SK-N-SH (cell line): ENCODE results near the gene TBXAS1. TPM values are rescaled to one million over a fixed set of nuclear protein-coding genes. Genes with fewer than 3 reads are reported as not detected.

Source experiments
- CTCF ChIA-PET: fragments of 300-600, 350-600 bp; formaldehyde crosslinking; extraction: SDS; loops from one replicate; lab custom pipeline; 2021; lab: Yijun Ruan, JAX
- POLR2A ChIA-PET: fragments of 350-600 bp; sonication (Branson Sonifier 250); formaldehyde crosslinking; extraction: SDS; loops from one replicate; lab custom pipeline; 2020; ENCODE audit warnings: antibody characterized with exemption, inconsistent platforms; lab: Yijun Ruan, JAX
- DNase-seq: peaks from one replicate; pipeline ENCODE4 v3.0.0; 2012
- H2AFZ ChIP-seq: fragments of 200-600 bp; sonication (generic); 2 replicates; pipeline ENCODE4 v1.8.1; 2016; ENCODE audit warnings: antibody characterized with exemption, mild to moderate bottlenecking, low read depth
- H3F3A ChIP-seq: fragments of 200-600 bp; sonication (generic); replicated peaks from 2 replicates; pipeline ENCODE3; 2016; ENCODE audit warnings: antibody characterized with exemption, mild to moderate bottlenecking; ENCODE audit not compliant: insufficient read depth
- H3K27ac ChIP-seq, 2 experiments: fragments of 200-500 bp in 1 of 2; fragments of 200-600 bp in 1 of 2; sonication (Bioruptor generic) in 1 of 2; sonication (generic), shearing (Covaris generic) in 1 of 2; 2 replicates each; pipeline versions ENCODE4 v1.5.1 to v1.6.1; 2014 to 2016; ENCODE audit warnings: low read depth in 2 of 2, inconsistent platforms in 1 of 2, low read length in 1 of 2, mild to moderate bottlenecking in 1 of 2, mixed read lengths in 1 of 2
- H3K27me3 ChIP-seq: fragments of 200-600 bp; sonication (generic), shearing (Covaris generic); 2 replicates; pipeline ENCODE4 v1.6.1; 2016; ENCODE audit warnings: mixed run types; ENCODE audit not compliant: insufficient read depth
- H3K36me3 ChIP-seq, 2 experiments: fragments of 200-500 bp in 1 of 2; fragments of 200-600 bp in 1 of 2; sonication (Bioruptor generic) in 1 of 2; sonication (generic) in 1 of 2; replicated peaks in 1 of 2; 2 replicates each; pipeline versions ENCODE3 to v1.5.1; 2014 to 2016; ENCODE audit warnings: low read length in 1 of 2, mild to moderate bottlenecking in 1 of 2; ENCODE audit not compliant: insufficient read depth in 2 of 2, control insufficient read depth in 1 of 2
- H3K4me1 ChIP-seq, 2 experiments: fragments of 200-500 bp in 1 of 2; fragments of 200-600 bp in 1 of 2; sonication (Bioruptor generic) in 1 of 2; sonication (generic), shearing (Covaris generic) in 1 of 2; 2 replicates each; pipeline versions ENCODE4 v1.5.1 to v1.6.1; 2014 to 2016; ENCODE audit warnings: low read depth in 1 of 2, low read length in 1 of 2, mixed run types in 1 of 2; ENCODE audit not compliant: insufficient read depth in 2 of 2, control insufficient read depth in 1 of 2
- H3K4me2 ChIP-seq: fragments of 200-600 bp; sonication (generic), shearing (Covaris generic); 2 replicates; pipeline ENCODE4 v1.6.1; 2017; ENCODE audit warnings: mixed run types
- H3K4me3 ChIP-seq, 2 experiments: fragments of 200-500 bp in 1 of 2; fragments of 200-600 bp in 1 of 2; sonication (Bioruptor generic) in 1 of 2; sonication (generic), shearing (Covaris generic) in 1 of 2; 2 replicates each; pipeline versions ENCODE4 v1.5.1 to v1.8.1; 2014 to 2016; ENCODE audit warnings: low read depth in 2 of 2, inconsistent platforms in 1 of 2, low read length in 1 of 2, mild to moderate bottlenecking in 1 of 2, mixed read lengths in 1 of 2, moderate library complexity in 1 of 2
- H3K79me2 ChIP-seq: fragments of 200-600 bp; sonication (generic); 2 replicates; pipeline ENCODE4 v1.8.1; 2017; ENCODE audit warnings: mild to moderate bottlenecking; ENCODE audit not compliant: insufficient read depth
- H3K9ac ChIP-seq: fragments of 200-600 bp; sonication (generic); 2 replicates; pipeline ENCODE4 v1.6.1; 2017; ENCODE audit warnings: mixed run types
- H3K9me2 ChIP-seq: fragments of 200-600 bp; sonication (generic); 2 replicates; pipeline ENCODE4 v1.6.1; 2017; ENCODE audit warnings: mixed run types
- H3K9me3 ChIP-seq: fragments of 200-600 bp; sonication (generic); 2 replicates; pipeline ENCODE4 v1.6.1; 2017; ENCODE audit warnings: mixed run types, mild to moderate bottlenecking, moderate library complexity
- H4K20me1 ChIP-seq: fragments of 200-600 bp; sonication (generic); 2 replicates; pipeline ENCODE4 v1.6.1; 2017; ENCODE audit warnings: mild to moderate bottlenecking, mixed run types; ENCODE audit not compliant: insufficient read depth
- CHD2 ChIP-seq: fragments of 150-350 bp; IDR thresholded peaks from 2 replicates; pipeline ENCODE4 v1.6.1; 2018; ENCODE audit warnings: low read length; ENCODE audit not compliant: partially characterized antibody
- ELF1 ChIP-seq: IDR thresholded peaks from 2 replicates; pipeline ENCODE4 v1.4.0; 2012
- FOSL2 ChIP-seq: IDR thresholded peaks from 2 replicates; pipeline ENCODE4 v1.4.0; 2012; ENCODE audit warnings: low read depth, mild to moderate bottlenecking, moderate library complexity, borderline replicate concordance
- FOXJ3 ChIP-seq: sonication (generic); formaldehyde crosslinking; IDR thresholded peaks from 2 replicates; pipeline ENCODE4 v1.5.1; 2020; ENCODE audit warnings: mild to moderate bottlenecking, missing genetic modification reagents
- MEF2A ChIP-seq: IDR thresholded peaks from 2 replicates; pipeline ENCODE4 v1.4.0; 2012; ENCODE audit warnings: low read depth, borderline replicate concordance
- MXI1 ChIP-seq: IDR thresholded peaks from 2 replicates; pipeline ENCODE4 v1.6.1; 2012; ENCODE audit warnings: mild to moderate bottlenecking, low read depth, low read length, improper control_type of control experiment
- NFIC ChIP-seq: IDR thresholded peaks from 2 replicates; pipeline ENCODE4 v1.4.0; 2012; ENCODE audit warnings: borderline replicate concordance
- NRF1 ChIP-seq: IDR thresholded peaks from 2 replicates; pipeline ENCODE4 v1.6.1; 2012; ENCODE audit warnings: low read depth, mild to moderate bottlenecking, low read length
- RCOR1 ChIP-seq: fragments of 150-350 bp; IDR thresholded peaks from 2 replicates; pipeline ENCODE4 v1.6.1; 2017; ENCODE audit warnings: antibody characterized with exemption, low read length
- RXRA ChIP-seq: IDR thresholded peaks from 2 replicates; pipeline ENCODE4 v1.4.0; 2012; ENCODE audit warnings: low read depth, mild to moderate bottlenecking, borderline replicate concordance
- SIN3A ChIP-seq: IDR thresholded peaks from 2 replicates; pipeline ENCODE4 v1.6.1; 2012; ENCODE audit warnings: low read depth, mild to moderate bottlenecking, low read length, moderate library complexity, borderline replicate concordance
- SMC3 ChIP-seq: IDR thresholded peaks from 2 replicates; pipeline ENCODE4 v1.6.1; 2012; ENCODE audit warnings: low read depth, low read length, improper control_type of control experiment
- TCF12 ChIP-seq: IDR thresholded peaks from 2 replicates; pipeline ENCODE4 v1.4.0; 2012
- TEAD4 ChIP-seq: IDR thresholded peaks from 2 replicates; pipeline ENCODE4 v1.4.0; 2012; ENCODE audit warnings: mild to moderate bottlenecking, borderline replicate concordance; ENCODE audit not compliant: insufficient read depth
- WGBS: methylation state at CpG from one replicate; pipeline ENCODE4 v1.1.6; 2017; ENCODE audit warnings: low lambda C conversion rate; 5-methylcytosine and 5-hydroxymethylcytosine counted together
- polyA plus RNA-seq, 3 experiments: library from polyadenylated mRNA; depleted of rRNA; stranded (reverse); fragments of >200 nt; gene quantifications; 2 replicates each; pipeline ENCODE4 v1.2.3, GENCODE V29; 2012
- TF ChIP-seq, protein P1 (sequence below): IDR thresholded peaks from 2 replicates; pipeline ENCODE4 v1.4.0; 2012; ENCODE audit warnings: low read depth, borderline replicate concordance
- TF ChIP-seq, protein P2 (sequence below): IDR thresholded peaks from 2 replicates; pipeline ENCODE4; 2012
- TF ChIP-seq, protein P3 (sequence below): IDR thresholded peaks from 2 replicates; pipeline ENCODE4 v1.6.1; 2012; ENCODE audit warnings: mild to moderate bottlenecking, low read depth, low read length, moderate library complexity

Gene TBXAS1
- polyA plus RNA-seq, 1 of the 3 experiments (the other 2 are of a cell fraction): 4.4 TPM

DNA sequence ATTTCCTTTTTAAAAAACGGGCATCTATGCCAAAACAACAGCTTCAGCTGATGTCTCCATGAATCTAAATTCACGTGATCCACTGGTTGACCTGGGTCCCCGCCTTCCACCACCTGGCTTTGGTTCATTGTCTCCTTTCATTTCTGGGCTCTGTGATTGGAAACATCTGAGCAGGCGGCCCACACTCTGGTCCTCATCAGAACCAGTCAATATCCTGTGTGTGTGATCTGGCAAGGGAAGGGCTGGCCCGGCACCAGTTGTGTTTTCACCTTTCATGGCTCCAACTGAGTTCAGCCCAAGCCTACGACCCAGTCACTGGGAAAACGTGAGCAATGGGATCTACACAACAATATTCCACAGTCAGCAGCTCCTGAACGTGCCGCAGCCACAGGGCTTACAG is 187.5 kb downstream of the TBXAS1 start:
- Histone ChIP-seq H3F3A (peaks cover 3% of the 10 kb centered on the region), H3K36me3 (no peaks in the 10 kb centered on the region), H3K9me2 (no peaks in the 10 kb centered on the region), H4K20me1 (no peaks in the 10 kb centered on the region), H3K4me3 (no peak overlapping the region), H3K27me3 (no peaks in the 10 kb centered on the region; the same call in 1 of the 2 replicates), H3K4me2 (no peak overlapping the region), H3K4me1 (peaks cover 0 to 9% of the 10 kb centered on the region in 2 experiments; a peak in 2 of 4 replicates), H3K27ac (no peak overlapping the region), H3K9ac (no peak overlapping the region), H3K9me3 (no peaks in the 10 kb centered on the region), H3K79me2 (no peaks in the 10 kb centered on the region), H2AFZ (no peak overlapping the region)
- DNase-seq: no peak
- TF ChIP-seq ELF1 (no peak), RCOR1 (no peak), FOXJ3 (CRISPR knock-in tag) (no peak), MXI1 (no peak), CHD2 (no peak), SMC3 (no peak), TEAD4 (no peak), NFIC (no peak), SIN3A (no peak), MEF2A (no peak), TCF12 (no peak), RXRA (no peak), NRF1 (no peak), FOSL2 (no peak)
- TF ChIP-seq, protein P1, sequence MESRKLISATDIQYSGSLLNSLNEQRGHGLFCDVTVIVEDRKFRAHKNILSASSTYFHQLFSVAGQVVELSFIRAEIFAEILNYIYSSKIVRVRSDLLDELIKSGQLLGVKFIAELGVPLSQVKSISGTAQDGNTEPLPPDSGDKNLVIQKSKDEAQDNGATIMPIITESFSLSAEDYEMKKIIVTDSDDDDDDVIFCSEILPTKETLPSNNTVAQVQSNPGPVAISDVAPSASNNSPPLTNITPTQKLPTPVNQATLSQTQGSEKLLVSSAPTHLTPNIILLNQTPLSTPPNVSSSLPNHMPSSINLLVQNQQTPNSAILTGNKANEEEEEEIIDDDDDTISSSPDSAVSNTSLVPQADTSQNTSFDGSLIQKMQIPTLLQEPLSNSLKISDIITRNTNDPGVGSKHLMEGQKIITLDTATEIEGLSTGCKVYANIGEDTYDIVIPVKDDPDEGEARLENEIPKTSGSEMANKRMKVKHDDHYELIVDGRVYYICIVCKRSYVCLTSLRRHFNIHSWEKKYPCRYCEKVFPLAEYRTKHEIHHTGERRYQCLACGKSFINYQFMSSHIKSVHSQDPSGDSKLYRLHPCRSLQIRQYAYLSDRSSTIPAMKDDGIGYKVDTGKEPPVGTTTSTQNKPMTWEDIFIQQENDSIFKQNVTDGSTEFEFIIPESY: no peak
- TF ChIP-seq, protein P2, sequence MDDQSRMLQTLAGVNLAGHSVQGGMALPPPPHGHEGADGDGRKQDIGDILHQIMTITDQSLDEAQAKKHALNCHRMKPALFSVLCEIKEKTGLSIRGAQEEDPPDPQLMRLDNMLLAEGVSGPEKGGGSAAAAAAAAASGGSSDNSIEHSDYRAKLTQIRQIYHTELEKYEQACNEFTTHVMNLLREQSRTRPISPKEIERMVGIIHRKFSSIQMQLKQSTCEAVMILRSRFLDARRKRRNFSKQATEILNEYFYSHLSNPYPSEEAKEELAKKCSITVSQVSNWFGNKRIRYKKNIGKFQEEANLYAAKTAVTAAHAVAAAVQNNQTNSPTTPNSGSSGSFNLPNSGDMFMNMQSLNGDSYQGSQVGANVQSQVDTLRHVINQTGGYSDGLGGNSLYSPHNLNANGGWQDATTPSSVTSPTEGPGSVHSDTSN: no peak
- TF ChIP-seq, protein P3, sequence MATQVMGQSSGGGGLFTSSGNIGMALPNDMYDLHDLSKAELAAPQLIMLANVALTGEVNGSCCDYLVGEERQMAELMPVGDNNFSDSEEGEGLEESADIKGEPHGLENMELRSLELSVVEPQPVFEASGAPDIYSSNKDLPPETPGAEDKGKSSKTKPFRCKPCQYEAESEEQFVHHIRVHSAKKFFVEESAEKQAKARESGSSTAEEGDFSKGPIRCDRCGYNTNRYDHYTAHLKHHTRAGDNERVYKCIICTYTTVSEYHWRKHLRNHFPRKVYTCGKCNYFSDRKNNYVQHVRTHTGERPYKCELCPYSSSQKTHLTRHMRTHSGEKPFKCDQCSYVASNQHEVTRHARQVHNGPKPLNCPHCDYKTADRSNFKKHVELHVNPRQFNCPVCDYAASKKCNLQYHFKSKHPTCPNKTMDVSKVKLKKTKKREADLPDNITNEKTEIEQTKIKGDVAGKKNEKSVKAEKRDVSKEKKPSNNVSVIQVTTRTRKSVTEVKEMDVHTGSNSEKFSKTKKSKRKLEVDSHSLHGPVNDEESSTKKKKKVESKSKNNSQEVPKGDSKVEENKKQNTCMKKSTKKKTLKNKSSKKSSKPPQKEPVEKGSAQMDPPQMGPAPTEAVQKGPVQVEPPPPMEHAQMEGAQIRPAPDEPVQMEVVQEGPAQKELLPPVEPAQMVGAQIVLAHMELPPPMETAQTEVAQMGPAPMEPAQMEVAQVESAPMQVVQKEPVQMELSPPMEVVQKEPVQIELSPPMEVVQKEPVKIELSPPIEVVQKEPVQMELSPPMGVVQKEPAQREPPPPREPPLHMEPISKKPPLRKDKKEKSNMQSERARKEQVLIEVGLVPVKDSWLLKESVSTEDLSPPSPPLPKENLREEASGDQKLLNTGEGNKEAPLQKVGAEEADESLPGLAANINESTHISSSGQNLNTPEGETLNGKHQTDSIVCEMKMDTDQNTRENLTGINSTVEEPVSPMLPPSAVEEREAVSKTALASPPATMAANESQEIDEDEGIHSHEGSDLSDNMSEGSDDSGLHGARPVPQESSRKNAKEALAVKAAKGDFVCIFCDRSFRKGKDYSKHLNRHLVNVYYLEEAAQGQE: no peak
- CTCF ChIA-PET: interaction anchor here (1.0 to 5.6 kb wide), 5 partner anchors 12 to 414 kb away, joined by 3 to 24 read pairs (median 4); no protein-coding TSS in a partner anchor
- POLR2A ChIA-PET: no interaction called here
- 89% methylated on average over 9 of the region's 9 CpGs for WGBS
